Right cardiac atrium (tissue), 5 donors: ENCODE data around the gene RHEBL1. TPM values are rescaled to one million over a fixed set of nuclear protein-coding genes. Genes with fewer than 3 reads are reported as not detected.

ENCODE experiments used
- ATAC-seq, 2 donors: fragments of 200-7000 bp; cut with Tn5 transposase; one replicate each; pipeline versions ENCODE4 v1.8.0 to v1.9.1; 2020; ENCODE audit warnings: moderate library complexity in 2 of 2, mild to moderate bottlenecking in 1 of 2
- DNase-seq, 3 donors: peaks; one replicate each; pipeline ENCODE4 v3.0.0-alpha.2; 2020
- H3K27ac ChIP-seq: one replicate; pipeline ENCODE4 v1.5.1; 2013; ENCODE audit warnings: mild to moderate bottlenecking, low read length, control low read depth, moderate library complexity
- H3K27me3 ChIP-seq: one replicate; pipeline ENCODE4 v1.6.1; 2013; ENCODE audit not compliant: control insufficient read depth, insufficient read depth
- H3K4me1 ChIP-seq: one replicate; pipeline ENCODE4 v1.6.1; 2013; ENCODE audit warnings: low read length; ENCODE audit not compliant: control insufficient read depth, insufficient read depth
- H3K4me3 ChIP-seq: one replicate; pipeline ENCODE4 v1.5.1; 2013; ENCODE audit warnings: low read length, control low read depth
- H3K9me3 ChIP-seq: one replicate; pipeline ENCODE4 v1.6.1; 2013; ENCODE audit warnings: low read length; ENCODE audit not compliant: control insufficient read depth
- WGBS: extraction: QIAGEN DNeasy Blood & Tissue Kit; methylation state at CpG from one replicate; pipeline ENCODE4 v1.1.7; 2013; 5-methylcytosine and 5-hydroxymethylcytosine counted together
- intact Hi-C, 4 donors: fragments of 100-400 bp; cut with DNase I; formaldehyde crosslinking; loops; one replicate each; pipeline versions ENCODE4 v1.11.0 to v1.14.0; 2022 to 2023
- polyA plus RNA-seq: library from polyadenylated mRNA; stranded (reverse); fragments of 200-250 nt; gene quantifications from one replicate; pipeline ENCODE4 v1.2.3, GENCODE V29; 2013
- total RNA-seq, 4 donors: library from RNA; stranded (reverse); fragmentation: NEBNext Ultra II Directional; extraction: Animal tissue kit (Norgen Biotek cat#: 25700); gene quantifications; one replicate each; pipeline ENCODE4 v1.2.1, GENCODE V29; 2021
- donor health status: healthy with polysubstance abuse.
- donor health status: DM: no; HTN: yes; CAD: no.
- donor health status: DM: no; HTN: no; CAD: no.
- donor health status: DM: no; HTN: yes; CAD: no; lungs with severe emphysema.
- donor health status: DM: yes; HTN: yes; CAD: no.

Gene RHEBL1
- total and polyA plus RNA-seq, 5 donors = 0.21 to 0.59 (median 0.31) TPM; not detected in 2

GRCh38 chr12:49041881-49042484 is 27.8 kb downstream of the RHEBL1 start:
- ATAC-seq (no peak), DNase-seq (peak in 2 of 3 donors; percentile 43 to 53)
- Histone ChIP-seq H3K9me3 (no peaks in the 10 kb centered on the region), H3K4me3 (no peak overlapping the region), H3K27ac (no peak overlapping the region), H3K4me1 (no peaks in the 10 kb centered on the region), H3K27me3 (no peaks in the 10 kb centered on the region)
- intact Hi-C loops = no loop called here
- WGBS = 89% methylated on average over 18 of the region's 18 CpGs

GRCh38 chr12:49041036-49041880 is 28.5 kb downstream of the RHEBL1 start:
- ATAC-seq = peak in 1 of 2 donors; percentile 4
- DNase-seq = peak in 2 of 3 donors; percentile 12 to 67
- Histone ChIP-seq H3K9me3 (no peaks in the 10 kb centered on the region), H3K27ac (no peak overlapping the region), H3K27me3 (no peaks in the 10 kb centered on the region), H3K4me3 (no peak overlapping the region), H3K4me1 (no peaks in the 10 kb centered on the region)
- 93% methylated on average over 31 of the region's 31 CpGs for WGBS
- intact Hi-C loops = no loop called here

- intact Hi-C loops = no loop called here
- 91% methylated on average over 14 of the region's 14 CpGs for WGBS
Measured at GRCh38 chr12:49040364-49040855, 29.4 kb downstream of the RHEBL1 start.

GRCh38 chr12:49039421-49040363 is 30.1 kb downstream of the RHEBL1 start:
- Histone ChIP-seq H3K27ac (no peak overlapping the region), H3K4me3 (no peak overlapping the region), H3K9me3 (no peaks in the 10 kb centered on the region), H3K4me1 (no peaks in the 10 kb centered on the region), H3K27me3 (no peaks in the 10 kb centered on the region)
- WGBS = 93% methylated on average over 30 of the region's 30 CpGs
- intact Hi-C loops = no loop called here
- ATAC-seq (no peak), DNase-seq (peak in 2 of 3 donors; percentile 33 to 48)

More at GRCh38 chr12:49040364-49040855, 29.4 kb downstream of the RHEBL1 start:
- DNase-seq = peak; percentile 9 to 44 (median 39)
- H3K4me1 ChIP-seq = no peaks in the 10 kb centered on the region
- H3K4me3 ChIP-seq = no peak overlapping the region
- H3K9me3 ChIP-seq = no peaks in the 10 kb centered on the region
- peak in 1 of 2 donors; percentile 2 for ATAC-seq
- H3K27ac ChIP-seq = no peak overlapping the region
- H3K27me3 ChIP-seq = no peaks in the 10 kb centered on the region

GRCh38 chr12:49038291-49038955 is 31.4 kb downstream of the RHEBL1 start:
- DNase-seq (peak in 2 of 3 donors; percentile 40 to 44), ATAC-seq (no peak)
- 92% methylated on average over 20 of the region's 20 CpGs for WGBS
- Histone ChIP-seq H3K4me1 (no peaks in the 10 kb centered on the region), H3K4me3 (no peak overlapping the region), H3K27me3 (no peaks in the 10 kb centered on the region), H3K9me3 (no peaks in the 10 kb centered on the region), H3K27ac (no peak overlapping the region)
- intact Hi-C loops = no loop called here

GRCh38 chr12:49037947-49038237 is 31.9 kb downstream of the RHEBL1 start:
- ATAC-seq = no peak
- peak in 1 of 3 donors; percentile 44 for DNase-seq
- Histone ChIP-seq H3K27me3 (no peaks in the 10 kb centered on the region), H3K9me3 (no peaks in the 10 kb centered on the region), H3K4me3 (no peak overlapping the region), H3K27ac (no peak overlapping the region), H3K4me1 (no peaks in the 10 kb centered on the region)
- intact Hi-C loops = no loop called here
- WGBS = 86% methylated on average over 7 of the region's 7 CpGs

- DNase-seq (peak in 1 of 3 donors; percentile 61), ATAC-seq (no peak)
- 90% methylated on average over 9 of the region's 9 CpGs for WGBS
- H3K4me1 ChIP-seq = no peaks in the 10 kb centered on the region
- intact Hi-C loops = no loop called here
- H3K9me3 ChIP-seq = no peaks in the 10 kb centered on the region
- H3K27me3 ChIP-seq = no peaks in the 10 kb centered on the region
- no peak overlapping the region for H3K27ac ChIP-seq
- no peak overlapping the region for H3K4me3 ChIP-seq
Measured at GRCh38 chr12:49037111-49037946, 32.5 kb downstream of the RHEBL1 start.

GRCh38 chr12:49036029-49036428 is 33.8 kb downstream of the RHEBL1 start:
- ATAC-seq (no peak), DNase-seq (no peak)
- intact Hi-C loops = no loop called here
- H3K27me3 ChIP-seq = no peaks in the 10 kb centered on the region
- no peaks in the 10 kb centered on the region for H3K9me3 ChIP-seq
- WGBS = 82% methylated on average over 4 of the region's 4 CpGs
- no peak overlapping the region for H3K27ac ChIP-seq
- no peaks in the 10 kb centered on the region for H3K4me1 ChIP-seq
- H3K4me3 ChIP-seq = no peak overlapping the region

- Histone ChIP-seq H3K4me1 (no peaks in the 10 kb centered on the region), H3K4me3 (no peak overlapping the region), H3K27ac (no peak overlapping the region), H3K9me3 (no peaks in the 10 kb centered on the region), H3K27me3 (no peaks in the 10 kb centered on the region)
- no peak for DNase-seq
- 75% methylated on average over 4 of the region's 4 CpGs for WGBS
- peak; percentile 5 to 6 for ATAC-seq
- intact Hi-C loops = no loop called here
Measured at GRCh38 chr12:49034286-49034622, 35.5 kb downstream of the RHEBL1 start.
